VCaP (cell line): ENCODE data around the gene MOGAT3.

Experiments used
- H3K27ac ChIP-seq: fragments of 450-650 bp; 2 replicates; pipeline ENCODE4 v1.5.1; 2017
- TF ChIP-seq, protein P1 (sequence below): fragments of 450-650 bp; conservative IDR thresholded peaks from 2 replicates; pipeline ENCODE4 v1.5.1; 2017; ENCODE audit warnings: mild to moderate bottlenecking, moderate library complexity

Gene MOGAT3

DNA sequence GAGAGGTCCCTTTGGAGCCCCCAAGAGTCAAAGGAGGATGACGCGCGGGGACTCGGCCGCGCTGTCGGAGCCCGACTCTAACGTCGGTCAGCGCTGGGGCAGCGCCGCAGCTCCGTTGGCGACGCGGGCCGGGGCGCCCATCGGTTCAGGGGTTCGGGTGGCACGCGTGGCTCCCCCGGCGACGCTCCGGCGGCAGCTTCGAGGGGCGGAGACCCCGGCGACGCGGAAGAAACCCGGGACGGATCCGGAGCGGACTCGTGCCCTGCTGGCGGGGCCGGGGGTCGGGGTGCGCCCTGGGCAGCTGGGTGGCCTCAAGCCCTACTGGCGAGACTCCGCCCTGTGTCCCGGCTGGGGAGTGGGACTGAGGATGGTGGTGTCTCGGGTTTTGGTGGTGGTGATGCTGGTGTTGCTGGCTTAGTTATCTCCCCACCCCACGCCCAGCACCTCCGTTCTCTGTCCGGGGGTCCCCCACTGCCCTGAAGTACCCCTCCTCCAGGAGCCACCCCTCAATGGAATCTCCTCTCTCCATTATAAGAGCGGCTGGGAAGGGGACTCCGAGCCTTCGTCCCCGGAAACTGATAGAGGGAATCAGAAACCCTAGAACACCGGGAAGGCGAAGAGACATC, 20.6 kb downstream of the MOGAT3 start, which contains the start of gene NAT16:
Gene NAT16, minus strand, starts transcription at position 164 of the 626 bp plus-strand sequence. CDS start 5,486 bp downstream, outside the sequence.
- TF ChIP-seq, protein P1, sequence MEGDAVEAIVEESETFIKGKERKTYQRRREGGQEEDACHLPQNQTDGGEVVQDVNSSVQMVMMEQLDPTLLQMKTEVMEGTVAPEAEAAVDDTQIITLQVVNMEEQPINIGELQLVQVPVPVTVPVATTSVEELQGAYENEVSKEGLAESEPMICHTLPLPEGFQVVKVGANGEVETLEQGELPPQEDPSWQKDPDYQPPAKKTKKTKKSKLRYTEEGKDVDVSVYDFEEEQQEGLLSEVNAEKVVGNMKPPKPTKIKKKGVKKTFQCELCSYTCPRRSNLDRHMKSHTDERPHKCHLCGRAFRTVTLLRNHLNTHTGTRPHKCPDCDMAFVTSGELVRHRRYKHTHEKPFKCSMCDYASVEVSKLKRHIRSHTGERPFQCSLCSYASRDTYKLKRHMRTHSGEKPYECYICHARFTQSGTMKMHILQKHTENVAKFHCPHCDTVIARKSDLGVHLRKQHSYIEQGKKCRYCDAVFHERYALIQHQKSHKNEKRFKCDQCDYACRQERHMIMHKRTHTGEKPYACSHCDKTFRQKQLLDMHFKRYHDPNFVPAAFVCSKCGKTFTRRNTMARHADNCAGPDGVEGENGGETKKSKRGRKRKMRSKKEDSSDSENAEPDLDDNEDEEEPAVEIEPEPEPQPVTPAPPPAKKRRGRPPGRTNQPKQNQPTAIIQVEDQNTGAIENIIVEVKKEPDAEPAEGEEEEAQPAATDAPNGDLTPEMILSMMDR, result no peak
- no peak within 1 kb of the TSS for H3K27ac ChIP-seq

DNA sequence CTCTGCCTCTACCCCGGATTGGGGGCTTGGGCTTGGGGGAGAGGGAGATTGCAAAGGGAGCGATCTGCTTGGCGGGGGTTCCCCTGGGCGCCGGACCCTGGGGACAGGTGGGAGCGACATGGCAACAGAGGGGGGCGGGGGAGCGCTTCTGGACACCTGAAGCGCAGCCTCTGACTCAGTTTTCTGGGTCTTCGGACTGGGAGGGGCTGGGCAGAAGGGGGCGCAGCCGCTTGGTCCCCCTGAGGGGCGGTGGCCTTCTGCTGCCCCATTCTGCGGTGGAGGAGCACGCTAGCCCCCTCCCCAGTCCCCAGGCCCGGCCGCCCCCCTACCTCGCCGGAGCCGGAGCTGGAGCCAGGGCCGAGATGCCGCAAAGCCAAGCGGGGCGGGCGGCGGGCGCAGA, 21.1 kb downstream of the MOGAT3 start:
- H3K27ac ChIP-seq, result no peak overlapping the region
- TF ChIP-seq, protein P1, result no peak

DNA sequence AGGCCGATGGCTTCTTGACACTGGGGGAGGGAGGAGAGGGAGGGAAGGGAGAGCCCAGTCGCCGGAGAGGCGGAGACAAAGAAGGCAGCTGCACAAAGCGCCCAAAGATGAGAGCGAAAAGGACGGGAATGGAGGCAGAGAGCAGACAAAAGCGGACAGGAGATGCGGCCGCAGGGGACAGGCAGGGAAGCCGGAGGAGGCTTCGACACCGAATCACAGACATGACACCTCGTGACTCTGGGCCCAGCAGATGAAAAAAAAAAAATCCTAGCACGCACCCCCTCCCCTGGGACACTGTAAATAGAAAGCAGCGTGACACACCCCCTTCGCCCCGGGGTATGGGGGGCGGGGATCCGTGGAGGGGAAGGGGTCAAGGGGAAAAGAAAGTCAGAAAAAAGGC, 21.7 kb downstream of the MOGAT3 start:
- no peak overlapping the region for H3K27ac ChIP-seq
- TF ChIP-seq, protein P1, result no peak

DNA sequence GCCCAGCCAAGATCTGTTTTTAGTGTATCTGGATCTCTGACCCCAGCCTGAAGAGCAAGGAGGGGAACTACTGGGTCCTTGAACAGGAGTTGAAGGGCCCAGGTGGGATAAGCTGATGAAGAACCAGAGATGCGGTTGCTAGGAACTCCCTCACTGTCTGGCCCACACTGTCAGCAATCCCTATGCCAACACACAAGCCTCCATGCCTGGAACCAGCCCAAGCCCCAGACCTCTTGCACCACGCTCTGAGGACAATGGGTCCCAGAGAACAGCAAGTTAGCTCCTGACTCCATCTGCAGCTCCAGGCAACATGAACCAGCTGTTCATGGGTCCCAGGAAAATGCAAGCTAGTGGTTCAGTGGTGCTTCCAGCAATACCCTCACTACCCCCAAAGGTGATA, 23.2 kb downstream of the MOGAT3 start:
- H3K27ac ChIP-seq, result no peak overlapping the region
- TF ChIP-seq, protein P1, result no peak

DNA sequence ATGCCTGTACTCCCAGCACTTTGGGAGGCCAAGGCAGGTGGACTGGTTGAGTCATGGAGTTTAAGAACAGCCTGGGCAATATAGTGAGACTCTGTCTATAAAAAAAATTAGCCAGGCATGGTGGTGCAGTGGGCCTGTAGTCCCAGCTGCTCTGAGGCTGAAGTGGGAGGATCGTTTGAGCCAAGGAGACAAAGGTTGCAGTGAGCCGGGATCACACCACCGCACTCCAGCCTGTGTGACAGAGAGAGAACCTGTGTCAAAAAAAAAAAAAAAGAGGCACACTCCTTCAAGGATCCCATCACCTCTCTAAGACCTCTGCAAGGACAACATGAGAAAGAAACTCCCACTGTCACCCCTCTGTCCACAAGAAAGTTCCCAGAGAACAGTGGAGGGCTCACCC, 25.2 kb downstream of the MOGAT3 start:
- TF ChIP-seq, protein P1, result no peak

DNA sequence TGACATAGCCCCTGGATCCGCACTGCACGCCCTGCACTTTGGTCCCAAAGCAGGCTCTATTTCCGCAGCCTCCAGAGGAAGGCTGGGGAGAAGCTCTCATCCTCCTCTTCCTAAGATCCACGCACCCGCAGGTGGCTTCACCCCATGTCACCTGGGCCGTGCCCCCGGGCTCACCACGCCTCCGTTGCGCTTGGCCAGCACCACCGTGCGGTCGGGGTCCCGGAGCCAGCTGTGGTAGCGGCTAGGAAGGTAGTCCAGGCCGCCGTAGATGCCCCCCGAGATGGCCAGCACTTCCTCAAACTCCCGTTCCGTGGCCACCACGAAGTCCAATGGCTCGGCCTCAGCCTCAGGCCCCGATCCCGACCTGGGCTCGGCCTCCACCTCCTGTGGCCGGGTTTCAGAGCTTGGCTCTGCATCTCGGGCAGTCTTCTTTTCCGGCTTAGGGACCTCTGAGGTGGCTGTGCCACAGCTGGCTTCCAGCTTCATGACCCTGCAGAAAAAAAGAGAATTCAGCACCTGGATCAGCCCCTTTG, 26.4 kb downstream of the MOGAT3 start:
- no peak overlapping the region for H3K27ac ChIP-seq
- TF ChIP-seq, protein P1, result no peak

More for the DNA sequence above, 25.2 kb downstream of the MOGAT3 start:
- no peak overlapping the region for H3K27ac ChIP-seq

DNA sequence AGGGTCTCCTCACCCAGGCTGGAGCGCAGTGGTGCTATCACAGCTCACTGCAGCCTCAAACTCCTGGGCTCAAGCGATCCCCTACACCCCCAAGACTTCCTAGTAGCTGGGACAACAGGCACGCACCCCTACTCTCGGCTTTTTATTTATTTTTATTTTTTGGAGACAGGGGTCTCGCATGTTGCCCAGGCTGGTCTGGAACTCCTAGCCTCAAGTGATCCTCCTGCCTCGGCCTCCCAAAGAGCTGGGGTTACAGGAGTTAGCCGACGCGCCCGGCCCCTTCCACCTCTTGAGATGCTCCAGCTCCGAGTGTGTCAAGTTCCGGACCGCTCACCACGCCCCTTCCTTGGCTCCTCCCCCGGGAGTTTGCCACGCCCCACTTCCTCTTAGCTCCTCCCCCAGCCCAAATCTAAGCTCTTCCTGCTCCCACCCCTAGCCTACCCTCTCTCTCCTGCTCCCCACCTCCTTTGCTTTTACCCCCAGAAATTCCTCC, 27.0 kb downstream of the MOGAT3 start:
- TF ChIP-seq, protein P1, result no peak
- no peak overlapping the region for H3K27ac ChIP-seq
